ENCODE results near the gene DNAJB12.

DNAJB12 gene

GRCh38 chr10:72283131-72283530 lies 71.6 kb downstream of the DNAJB12 start:
- Histone ChIP-seq H3K9me3 (ENCODE audit: control insufficient read depth, low read length) (no peaks in the 10 kb centered on the region), H3K27ac (ENCODE audit: low read depth, low read length, severe bottlenecking) (no peak overlapping the region), H3K4me1 (ENCODE audit: control insufficient read depth, insufficient read depth, low read length, poor library complexity, severe bottlenecking) (peaks cover 6% of the 10 kb centered on the region), H3K4me3 (ENCODE audit: extremely low read depth, insufficient read depth, low read length, poor library complexity, severe bottlenecking) (no peak overlapping the region), H3K36me3 (ENCODE audit: control insufficient read depth, insufficient read depth, low read length) (no peaks in the 10 kb centered on the region)
- 71 to 93% methylated on average over 1 to 2 of the region's 3 CpGs for WGBS, 2 experiments (ENCODE audit: insufficient coverage in 2 of 2)
